Bronchial epithelial cell (primary cell): Measurements from ENCODE around the gene PIK3CB. TPM values are rescaled to one million over a fixed set of nuclear protein-coding genes. Genes with fewer than 3 reads are reported as not detected.
A peak's percentile ranks its signal among the peaks of the same experiment; 100 is the strongest.

Experiments
- DNase-seq: peaks from one replicate; pipeline ENCODE4 v3.0.0-alpha.2; 2010; ENCODE audit warnings: low read depth
- FAIRE-seq: peaks from 2 replicates; lab custom pipeline; 2011; peaks lifted over from hg19 to GRCh38; lab: Jason Lieb, UNC
- H3K27me3 ChIP-seq: 2 replicates; pipeline ENCODE4 v1.5.1; 2011; ENCODE audit warnings: low read length; ENCODE audit not compliant: control insufficient read depth, insufficient read depth
- H3K36me3 ChIP-seq: 2 replicates; pipeline ENCODE4 v1.5.1; 2011; ENCODE audit warnings: low read length; ENCODE audit not compliant: control insufficient read depth, insufficient read depth
- H3K4me3 ChIP-seq: 2 replicates; pipeline ENCODE4 v1.5.1; 2011; ENCODE audit warnings: mild to moderate bottlenecking, low read depth, low read length, control low read depth
- total RNA-seq: library from RNA; depleted of rRNA; stranded (reverse); fragments of >200 nt; gene quantifications from 2 replicates; pipeline ENCODE4 v1.2.1, GENCODE V29; 2014
- TF ChIP-seq, protein P1 (sequence below): IDR thresholded peaks from 2 replicates; pipeline ENCODE4 v1.5.1; 2011; ENCODE audit warnings: mild to moderate bottlenecking, moderate library complexity, low read length, control low read depth, inconsistent platforms; ENCODE audit not compliant: insufficient read depth, severe bottlenecking

PIK3CB gene
- total RNA-seq, 1 donor from 2014 or later, result 11.3 TPM

DNA sequence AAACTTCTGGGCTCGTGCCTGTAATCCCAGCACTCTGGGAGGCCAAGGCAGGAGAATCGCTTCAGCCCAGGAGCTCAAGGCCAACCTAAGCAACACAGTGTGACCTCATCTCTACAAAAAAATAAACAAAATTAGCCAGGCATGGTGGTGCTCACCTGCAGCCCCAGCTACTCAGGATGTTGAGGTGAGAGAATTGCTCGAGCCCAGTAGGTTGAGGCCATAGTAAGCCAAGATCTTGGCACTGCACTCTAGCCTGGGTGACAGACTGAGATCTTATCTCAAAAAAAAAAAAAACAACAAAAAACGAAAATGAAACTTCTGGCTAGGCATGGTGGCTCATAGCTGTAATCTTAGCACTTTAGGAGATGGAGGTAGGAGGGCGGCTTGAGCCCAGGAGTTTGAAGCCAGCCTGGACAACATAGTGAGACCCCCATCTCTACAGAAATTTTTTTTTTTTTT is 53.7 kb downstream of the PIK3CB start:
- TF ChIP-seq, protein P1, sequence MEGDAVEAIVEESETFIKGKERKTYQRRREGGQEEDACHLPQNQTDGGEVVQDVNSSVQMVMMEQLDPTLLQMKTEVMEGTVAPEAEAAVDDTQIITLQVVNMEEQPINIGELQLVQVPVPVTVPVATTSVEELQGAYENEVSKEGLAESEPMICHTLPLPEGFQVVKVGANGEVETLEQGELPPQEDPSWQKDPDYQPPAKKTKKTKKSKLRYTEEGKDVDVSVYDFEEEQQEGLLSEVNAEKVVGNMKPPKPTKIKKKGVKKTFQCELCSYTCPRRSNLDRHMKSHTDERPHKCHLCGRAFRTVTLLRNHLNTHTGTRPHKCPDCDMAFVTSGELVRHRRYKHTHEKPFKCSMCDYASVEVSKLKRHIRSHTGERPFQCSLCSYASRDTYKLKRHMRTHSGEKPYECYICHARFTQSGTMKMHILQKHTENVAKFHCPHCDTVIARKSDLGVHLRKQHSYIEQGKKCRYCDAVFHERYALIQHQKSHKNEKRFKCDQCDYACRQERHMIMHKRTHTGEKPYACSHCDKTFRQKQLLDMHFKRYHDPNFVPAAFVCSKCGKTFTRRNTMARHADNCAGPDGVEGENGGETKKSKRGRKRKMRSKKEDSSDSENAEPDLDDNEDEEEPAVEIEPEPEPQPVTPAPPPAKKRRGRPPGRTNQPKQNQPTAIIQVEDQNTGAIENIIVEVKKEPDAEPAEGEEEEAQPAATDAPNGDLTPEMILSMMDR, result no peak
- no peak for DNase-seq
- no peak for FAIRE-seq
- Histone ChIP-seq H3K4me3 (no peak overlapping the region), H3K27me3 (no peaks in the 10 kb centered on the region), H3K36me3 (no peaks in the 10 kb centered on the region)

DNA sequence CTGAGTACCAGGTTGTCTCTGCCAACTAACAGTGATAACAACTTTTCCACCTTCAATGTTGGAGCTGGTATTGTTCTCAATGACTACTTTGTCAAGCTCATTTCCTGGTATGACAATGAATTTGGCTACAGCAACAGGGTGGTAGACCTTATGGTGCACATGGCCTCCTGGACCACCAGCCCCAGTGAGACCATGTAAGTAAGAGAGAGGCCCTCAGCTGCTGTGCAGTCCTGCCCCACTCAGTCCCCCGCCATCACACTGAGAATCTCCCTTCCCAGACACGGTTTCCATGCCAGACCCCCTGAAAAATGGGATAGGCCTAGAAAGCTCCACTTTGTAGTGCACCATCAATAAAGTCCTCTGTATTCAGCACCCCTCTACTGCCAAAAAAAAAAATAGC is 56.1 kb downstream of the PIK3CB start:
- no peak for FAIRE-seq
- H3K27me3 ChIP-seq, result no peaks in the 10 kb centered on the region
- H3K36me3 ChIP-seq, result no peaks in the 10 kb centered on the region
- TF ChIP-seq, protein P1, result no peak
- no peak for DNase-seq
- H3K4me3 ChIP-seq, result no peak overlapping the region

- FAIRE-seq (no peak), DNase-seq (no peak)
- Histone ChIP-seq H3K4me3 (no peak overlapping the region), H3K27me3 (no peaks in the 10 kb centered on the region), H3K36me3 (no peaks in the 10 kb centered on the region)
- TF ChIP-seq, protein P1, result no peak
Observed at GRCh38 chr3:138776961-138777360, 57.8 kb downstream of the PIK3CB start.

- DNase-seq (peak; percentile 59), FAIRE-seq (no peak)
- Histone ChIP-seq H3K4me3 (no peak overlapping the region), H3K36me3 (no peaks in the 10 kb centered on the region), H3K27me3 (no peaks in the 10 kb centered on the region)
- TF ChIP-seq, protein P1, result no peak
Observed at GRCh38 chr3:138775254-138775595, 59.5 kb downstream of the PIK3CB start.

DNA sequence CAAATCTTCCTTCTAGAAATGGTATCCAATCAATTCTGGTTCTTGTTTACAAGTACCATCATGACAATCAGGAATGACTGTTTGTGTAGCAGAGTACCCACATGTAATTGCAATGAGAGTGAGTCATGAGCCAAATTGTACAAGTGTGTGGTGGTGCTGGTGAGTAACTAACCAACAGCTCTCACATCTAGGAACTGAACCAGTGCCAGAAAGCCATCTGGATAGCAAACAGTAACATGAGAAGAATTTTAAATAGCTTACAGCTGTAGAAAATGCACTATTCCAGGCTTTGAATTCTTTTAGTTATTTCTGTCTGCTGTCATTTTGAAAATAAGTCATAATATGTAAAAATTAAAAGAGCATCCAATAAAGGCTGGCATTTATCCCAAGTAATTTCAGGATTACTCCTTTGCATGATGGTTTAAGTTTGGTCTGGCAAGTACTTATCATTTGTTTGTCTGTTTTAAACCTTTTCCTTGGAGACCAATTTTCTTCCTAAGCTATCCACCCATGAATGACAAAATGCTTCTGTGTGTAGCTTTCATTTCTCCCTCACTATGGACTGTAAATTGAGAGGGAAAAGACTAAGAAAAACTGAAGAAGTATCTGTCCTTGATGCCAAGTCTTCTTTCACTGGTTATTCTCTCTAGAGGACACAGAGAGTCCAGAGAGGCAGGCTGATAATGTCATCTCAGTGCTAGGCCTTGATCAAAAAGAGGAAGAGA is 60.0 kb downstream of the PIK3CB start:
- Histone ChIP-seq H3K4me3 (no peak overlapping the region), H3K27me3 (no peaks in the 10 kb centered on the region), H3K36me3 (no peaks in the 10 kb centered on the region)
- TF ChIP-seq, protein P1, result no peak
- DNase-seq (peak; percentile 100), FAIRE-seq (peak; percentile 83)

DNA sequence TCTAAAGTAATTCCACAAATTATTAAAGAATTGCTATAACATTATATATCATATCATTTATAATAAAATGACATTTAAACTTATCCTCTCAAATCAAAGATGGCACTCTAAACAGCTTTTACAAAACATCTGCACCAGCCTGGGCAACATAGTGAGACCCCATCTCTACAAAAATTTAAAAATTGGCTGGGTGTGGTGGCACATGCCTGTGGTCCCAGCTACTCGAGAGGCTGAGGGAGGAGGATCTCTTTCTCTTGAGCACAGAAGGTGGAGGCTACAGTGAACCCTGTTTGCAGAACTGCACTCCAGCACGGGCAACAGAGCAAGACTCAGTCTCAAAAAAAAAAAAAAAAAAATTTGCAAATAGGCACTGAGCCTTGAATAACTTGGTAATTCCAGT is 63.1 kb downstream of the PIK3CB start:
- DNase-seq, result no peak
- no peak overlapping the region for H3K4me3 ChIP-seq
- FAIRE-seq, result no peak
- TF ChIP-seq, protein P1, result no peak
- H3K36me3 ChIP-seq, result peaks cover 6% of the 10 kb centered on the region
- no peaks in the 10 kb centered on the region for H3K27me3 ChIP-seq
